Midbrain (tissue), 1 donor: Measurements from ENCODE around the gene ERCC6L.
A peak's percentile ranks its signal among the peaks of the same experiment; 100 is the strongest.
"Not testable (repeated sequence)": the region's sequence is repeated elsewhere in the genome, so short reads cannot be mapped to it uniquely, and the experiment has no call there.

Experiments
- DNase-seq: peaks from one replicate; lab custom pipeline; 2025; lab: John Stamatoyannopoulos, UW

ERCC6L gene

GRCh38 chrX:72253686-72254085 lies 14.9 kb upstream of the ERCC6L start:
- no peak for DNase-seq

DNA sequence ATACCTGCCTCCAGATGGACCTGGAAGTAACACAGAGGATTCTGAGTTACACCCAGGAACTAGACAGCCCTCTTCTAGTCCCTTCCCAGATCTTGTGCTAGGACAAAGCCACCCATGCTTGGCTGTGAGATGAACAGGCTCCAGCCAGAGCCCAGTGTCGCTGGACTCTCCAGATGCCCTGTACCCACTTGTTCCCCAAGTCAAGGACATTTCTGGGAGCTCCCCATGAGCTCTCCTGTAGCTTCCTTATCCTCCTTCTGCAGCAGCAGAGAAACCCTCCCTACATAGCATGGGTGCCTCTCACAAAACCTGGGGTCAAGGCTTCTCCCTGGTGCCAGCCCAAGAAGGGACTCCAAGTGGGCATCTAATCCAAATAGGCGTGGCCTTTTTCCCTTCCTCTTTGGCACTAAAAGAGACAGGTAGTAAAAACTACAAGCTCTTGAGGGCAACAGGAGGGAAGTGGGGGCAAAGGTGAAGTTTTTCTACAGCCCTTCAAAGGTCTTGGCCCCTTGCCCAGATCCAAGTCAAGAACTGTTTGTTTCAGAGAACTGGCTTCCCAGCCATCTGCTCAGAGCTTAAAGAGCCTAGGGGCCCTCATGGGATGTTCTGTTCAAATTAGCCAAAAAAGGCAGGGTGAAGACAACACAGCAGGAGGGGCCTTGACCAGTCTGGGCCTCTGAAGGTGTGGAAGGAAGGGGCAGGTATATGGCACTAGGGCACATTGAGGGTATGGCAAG lies 8.5 kb upstream of the ERCC6L start:
- no peak for DNase-seq

- DNase-seq = peak; percentile 45
Measured at GRCh38 chrX:72245461-72246089, 6.7 kb upstream of the ERCC6L start.

GRCh38 chrX:72243472-72243871 lies 4.6 kb upstream of the ERCC6L start:
- no peak for DNase-seq

GRCh38 chrX:72240976-72241375 lies 2.1 kb upstream of the ERCC6L start:
- no peak for DNase-seq

DNA sequence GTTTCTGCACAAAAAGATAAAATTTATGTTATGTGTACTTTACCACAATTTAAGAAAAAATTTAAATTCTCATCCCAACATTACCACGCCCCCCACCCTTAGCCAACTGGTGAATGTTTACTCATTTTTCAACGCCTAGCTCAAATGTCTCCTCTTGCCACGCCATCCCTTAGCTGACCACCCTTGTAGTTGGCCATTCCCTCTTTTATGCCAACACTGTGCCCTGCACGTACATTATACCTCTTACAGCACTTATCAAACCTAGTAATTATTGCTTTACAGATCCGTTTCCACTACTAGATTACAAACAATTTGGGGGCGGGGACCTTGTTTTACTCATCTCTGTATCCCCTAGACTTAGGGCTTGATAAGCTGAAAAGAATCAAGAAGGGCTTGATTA lies 644 bp downstream of the ERCC6L start:
- DNase-seq = no peak

- no peak for DNase-seq
Measured at GRCh38 chrX:72236841-72237240, 2.0 kb downstream of the ERCC6L start.

- DNase-seq = no peak
Measured at GRCh38 chrX:72230290-72230689, 8.5 kb downstream of the ERCC6L start.

- DNase-seq = not testable (repeated sequence)
Measured at GRCh38 chrX:72220375-72220774, 18.5 kb downstream of the ERCC6L start.

DNA sequence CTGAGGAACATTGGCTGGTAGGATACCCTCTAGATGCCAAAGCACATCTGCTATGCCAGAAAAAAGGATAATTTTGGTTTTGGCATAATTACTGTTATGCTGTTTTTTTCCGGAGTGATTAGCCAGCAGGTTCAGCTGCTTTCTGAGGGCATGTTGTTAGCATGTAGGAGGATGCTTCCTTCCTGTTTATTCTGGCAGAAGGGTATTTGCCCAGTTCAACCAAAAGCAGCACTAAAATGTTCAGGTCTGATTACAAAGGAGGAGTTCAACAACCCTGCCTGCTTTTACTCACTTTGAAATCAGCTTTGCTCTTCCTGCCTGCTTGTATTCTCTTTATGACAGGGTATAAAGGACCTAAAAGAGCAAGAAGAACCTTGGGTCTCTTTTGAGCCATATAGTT lies 21.9 kb downstream of the ERCC6L start:
- no peak for DNase-seq

- DNase-seq = no peak
Measured at GRCh38 chrX:72208126-72208800, 30.6 kb downstream of the ERCC6L start.

DNA sequence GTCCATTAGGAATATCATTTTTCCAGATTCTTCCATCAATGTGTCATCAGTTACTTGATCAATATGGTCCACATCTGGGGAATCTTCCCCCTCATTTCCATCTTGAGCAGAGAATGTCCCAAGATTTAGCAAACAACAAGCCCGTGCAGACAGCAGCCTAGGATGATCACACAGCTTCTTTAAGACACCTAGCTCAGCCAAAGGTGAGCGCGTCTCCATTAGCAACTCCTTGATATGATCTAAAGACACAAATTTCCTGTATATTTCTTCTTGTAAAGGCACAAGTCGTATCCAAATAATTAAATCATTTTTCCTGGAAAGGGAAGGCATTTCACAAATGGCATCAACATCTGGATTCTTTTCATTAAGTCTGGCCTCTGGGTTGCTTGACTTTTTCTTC lies 31.5 kb downstream of the ERCC6L start:
- no peak for DNase-seq

DNA sequence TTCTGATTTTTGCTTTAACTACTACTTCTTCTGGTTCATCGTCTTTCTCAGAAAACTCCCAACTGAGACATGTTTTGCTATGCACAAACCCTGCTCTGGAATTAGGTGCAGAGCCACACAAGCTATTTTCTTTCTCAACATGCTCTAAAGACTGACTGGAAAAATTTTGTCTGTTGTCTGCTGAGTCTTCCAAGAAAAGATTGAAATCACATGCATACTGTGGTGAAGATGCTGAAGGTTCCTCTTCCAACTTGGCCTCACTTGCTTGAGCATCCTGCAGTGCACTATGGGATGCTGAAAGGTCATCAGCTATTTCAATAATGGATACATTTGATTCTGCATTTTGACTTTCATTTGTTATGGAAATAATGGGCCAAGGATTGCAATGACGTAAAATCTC lies 33.1 kb downstream of the ERCC6L start:
- no peak for DNase-seq

- DNase-seq = no peak
Measured at GRCh38 chrX:72203421-72203820, 35.4 kb downstream of the ERCC6L start.

- no peak for DNase-seq
Measured at GRCh38 chrX:72202792-72203401, 35.9 kb downstream of the ERCC6L start.

- DNase-seq = no peak
Measured at GRCh38 chrX:72201836-72202536, 36.8 kb downstream of the ERCC6L start.

GRCh38 chrX:72182924-72183323 lies 55.9 kb downstream of the ERCC6L start:
- DNase-seq = no peak

- peak; percentile 96 for DNase-seq
Measured at GRCh38 chrX:72181178-72182125, 57.4 kb downstream of the ERCC6L start, which contains the start of gene PIN4. Gene PIN4 (plus strand): TSS chrX:72181757. CDS start chrX:72181786, 29 bp downstream.

DNA sequence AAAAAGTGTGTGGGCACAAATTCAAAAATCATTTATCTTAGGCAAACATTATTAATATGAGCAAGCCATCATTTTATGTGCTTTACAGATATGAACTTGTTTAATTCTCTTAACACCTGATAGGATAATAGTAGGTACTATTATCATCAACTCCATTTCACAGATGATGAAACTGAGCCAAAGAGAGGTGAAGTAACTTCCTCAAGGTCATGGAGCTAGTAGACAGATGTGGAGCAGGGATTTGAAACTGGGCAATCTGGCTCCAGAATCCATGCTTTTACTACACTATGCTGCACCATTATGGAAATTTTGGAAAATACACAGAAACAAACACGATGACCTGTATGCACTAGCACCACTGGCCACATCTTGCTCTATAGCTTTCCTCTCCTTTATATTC lies 58.3 kb downstream of the ERCC6L start:
- DNase-seq = no peak

DNA sequence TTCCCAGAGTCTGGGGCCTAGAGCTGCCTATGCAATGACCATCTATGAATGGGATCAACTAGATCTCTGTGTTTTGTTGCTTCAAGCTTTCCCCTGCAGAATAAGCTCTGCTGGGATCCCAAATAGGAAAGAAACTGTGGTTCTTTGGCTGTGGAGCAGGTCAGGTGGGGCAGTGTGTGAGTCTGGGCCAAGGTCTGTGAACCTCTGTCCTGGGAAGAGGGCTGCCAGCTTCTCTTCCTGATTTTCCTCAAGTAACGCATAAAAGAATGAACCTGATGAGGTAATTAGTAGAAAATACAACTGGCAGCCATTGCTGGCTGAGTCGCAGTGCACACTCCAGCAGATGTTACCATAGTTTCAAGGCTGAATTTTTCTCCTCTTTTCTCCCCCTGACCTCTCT lies 61.8 kb downstream of the ERCC6L start:
- DNase-seq = peak; percentile 24

- not testable (repeated sequence) for DNase-seq
Measured at GRCh38 chrX:72176289-72176688, 62.5 kb downstream of the ERCC6L start.
